GM12872 (cell line): Measurements from ENCODE around the gene TP73.

Experiments used
- CTCF ChIP-seq: IDR thresholded peaks from 3 replicates; pipeline ENCODE4 v1.5.1; 2011; ENCODE audit warnings: low read depth, mild to moderate bottlenecking, low read length, moderate library complexity; ENCODE audit not compliant: insufficient read depth

TP73 gene

DNA sequence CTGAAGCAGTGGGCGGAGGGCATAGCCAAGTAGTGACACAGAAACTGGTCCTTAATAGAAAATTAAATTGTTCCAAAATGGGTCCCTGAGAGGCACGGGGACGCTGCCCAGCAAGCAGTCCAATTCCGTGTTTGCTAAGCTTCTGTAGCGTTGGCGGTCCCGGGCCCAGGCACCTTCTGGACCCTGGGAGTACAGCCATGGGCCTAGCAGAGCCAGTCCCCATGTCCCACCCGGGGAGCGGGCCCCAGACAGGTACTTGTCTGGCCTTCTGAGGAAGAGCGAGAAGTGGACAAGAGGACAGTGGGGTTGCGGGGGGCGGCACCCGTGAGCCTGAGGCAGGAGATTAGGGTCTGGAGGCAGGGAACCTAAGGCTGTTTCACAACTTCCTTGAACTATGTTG, 88.4 kb downstream of the TP73 start:
- no peak for TF ChIP-seq CTCF

- TF ChIP-seq CTCF, result no peak
Measured at GRCh38 chr1:3741566-3742438, 89.5 kb downstream of the TP73 start.

DNA sequence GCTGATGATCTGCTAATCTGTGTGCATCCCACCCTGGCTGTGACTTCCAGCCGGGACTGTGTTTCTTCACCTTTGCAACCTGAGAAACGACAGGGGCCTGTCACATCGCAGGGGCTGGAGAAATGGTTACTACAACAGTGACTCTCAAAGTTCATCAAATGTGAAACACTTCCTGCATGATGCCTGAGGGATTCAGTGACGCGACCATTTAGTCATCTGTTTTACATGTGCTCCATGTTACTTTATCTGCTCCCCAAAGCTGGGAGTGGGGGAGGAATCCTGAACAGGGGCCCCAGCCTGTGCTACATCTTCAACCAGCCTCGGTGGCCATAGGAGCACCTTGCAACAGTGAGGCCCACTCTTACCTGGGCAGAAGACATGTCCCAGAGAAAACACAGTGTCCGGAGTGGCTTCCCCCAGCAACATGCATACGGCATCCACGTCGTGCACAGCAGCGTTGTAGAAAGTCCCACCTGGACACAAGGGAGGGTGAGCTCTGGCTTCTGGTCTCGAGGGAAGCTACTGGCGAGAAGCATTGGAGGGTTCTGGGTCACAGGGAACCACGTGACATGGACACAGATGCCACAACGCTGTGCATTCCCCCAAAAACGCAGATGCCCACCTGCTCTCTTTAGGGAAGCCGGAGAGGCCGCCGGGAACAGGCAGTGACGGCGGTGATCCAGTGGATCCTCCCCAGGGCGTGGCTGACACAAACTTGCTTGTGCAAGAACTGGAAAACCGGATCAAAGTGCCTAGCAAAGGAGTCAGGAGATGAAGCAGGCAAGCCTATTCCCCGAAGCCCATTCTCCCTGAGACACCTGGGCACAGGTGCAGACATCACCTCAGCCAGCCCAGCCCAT, 90.4 kb downstream of the TP73 start:
- TF ChIP-seq CTCF, result no peak

DNA sequence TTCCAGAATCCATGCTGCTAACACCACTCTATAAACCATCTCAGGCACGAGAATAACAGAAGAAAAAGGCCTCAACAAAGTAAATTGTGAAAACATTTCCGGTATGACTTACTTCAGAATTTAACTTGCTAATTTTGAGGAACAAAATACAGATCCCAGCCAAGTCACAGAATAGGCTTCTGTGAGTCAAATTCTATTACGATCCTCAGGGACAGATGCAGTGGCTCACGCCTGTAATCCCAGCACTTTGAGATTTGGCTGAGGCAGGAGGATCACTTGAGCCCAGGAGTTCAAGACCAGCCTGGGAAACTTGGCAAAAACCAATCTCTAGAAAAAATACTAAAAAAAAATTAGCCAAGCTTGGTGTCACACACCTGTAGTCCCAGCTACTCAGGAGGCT, 91.1 kb downstream of the TP73 start:
- no peak for TF ChIP-seq CTCF

GRCh38 chr1:3743826-3744225, 91.5 kb downstream of the TP73 start:
- TF ChIP-seq CTCF, result no peak

DNA sequence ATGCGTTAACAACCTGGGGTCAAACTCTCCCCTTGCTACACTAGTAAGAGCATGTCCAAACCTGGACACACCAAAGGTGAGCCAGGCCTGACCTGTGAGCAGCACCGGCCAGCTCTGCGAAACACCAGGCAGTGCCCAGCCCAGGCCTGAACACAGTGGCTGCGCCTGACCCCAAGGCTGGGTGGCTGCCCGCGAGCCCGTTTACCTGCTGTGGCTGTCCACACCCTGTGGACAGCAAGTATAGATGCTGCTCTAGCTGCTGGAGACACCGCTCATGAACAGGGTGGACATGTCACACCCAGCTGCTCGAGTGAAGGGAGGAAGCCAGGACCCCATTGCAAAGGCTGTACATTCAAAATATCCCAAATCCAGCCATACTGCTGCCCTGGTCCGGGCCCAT, 92.3 kb downstream of the TP73 start:
- TF ChIP-seq CTCF, result no peak

DNA sequence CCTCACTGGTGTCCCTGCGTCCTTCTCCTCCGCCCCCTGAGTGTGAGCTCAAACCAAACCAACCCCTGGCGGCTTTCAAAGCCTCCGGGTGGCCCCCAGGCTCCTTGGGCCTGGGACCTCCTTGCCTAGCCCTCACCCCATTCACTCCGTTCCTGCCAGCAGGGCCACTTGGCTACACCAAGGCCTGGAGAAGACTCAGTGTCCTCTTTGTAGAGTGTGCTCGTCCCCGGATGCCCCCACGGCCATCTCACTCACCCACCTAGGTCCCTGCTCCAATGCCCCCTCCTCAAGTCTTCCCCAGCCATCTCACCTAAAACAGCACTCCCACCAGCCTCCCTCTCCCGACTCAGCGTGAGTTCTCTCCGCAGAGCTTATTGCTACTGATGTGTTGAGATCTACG, 92.8 kb downstream of the TP73 start:
- TF ChIP-seq CTCF, result no peak
